OCI-LY3 (cell line): Measurements from ENCODE around the gene MPZ.

Experiments used
- EZH2phosphoT487 ChIP-seq: fragments of 200-600 bp; shearing (Covaris generic); IDR thresholded peaks from 2 replicates; pipeline ENCODE4 v1.6.1; 2018; ENCODE audit warnings: antibody characterized with exemption, mixed run types, low read depth
- TF ChIP-seq, protein P1 (sequence below): fragments of 200-600, 300-600 bp; sonication (generic); IDR thresholded peaks from 2 replicates; pipeline ENCODE4 v1.5.1; 2014; ENCODE audit warnings: antibody characterized with exemption, low read length, low read depth

GRCh38 chr1:161307230-161307768, 2.5 kb downstream of the MPZ start:
- TF ChIP-seq, protein P1, sequence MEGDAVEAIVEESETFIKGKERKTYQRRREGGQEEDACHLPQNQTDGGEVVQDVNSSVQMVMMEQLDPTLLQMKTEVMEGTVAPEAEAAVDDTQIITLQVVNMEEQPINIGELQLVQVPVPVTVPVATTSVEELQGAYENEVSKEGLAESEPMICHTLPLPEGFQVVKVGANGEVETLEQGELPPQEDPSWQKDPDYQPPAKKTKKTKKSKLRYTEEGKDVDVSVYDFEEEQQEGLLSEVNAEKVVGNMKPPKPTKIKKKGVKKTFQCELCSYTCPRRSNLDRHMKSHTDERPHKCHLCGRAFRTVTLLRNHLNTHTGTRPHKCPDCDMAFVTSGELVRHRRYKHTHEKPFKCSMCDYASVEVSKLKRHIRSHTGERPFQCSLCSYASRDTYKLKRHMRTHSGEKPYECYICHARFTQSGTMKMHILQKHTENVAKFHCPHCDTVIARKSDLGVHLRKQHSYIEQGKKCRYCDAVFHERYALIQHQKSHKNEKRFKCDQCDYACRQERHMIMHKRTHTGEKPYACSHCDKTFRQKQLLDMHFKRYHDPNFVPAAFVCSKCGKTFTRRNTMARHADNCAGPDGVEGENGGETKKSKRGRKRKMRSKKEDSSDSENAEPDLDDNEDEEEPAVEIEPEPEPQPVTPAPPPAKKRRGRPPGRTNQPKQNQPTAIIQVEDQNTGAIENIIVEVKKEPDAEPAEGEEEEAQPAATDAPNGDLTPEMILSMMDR, result no peak
- no peak for TF ChIP-seq EZH2phosphoT487
